ENCODE measurements around the gene FGD3.

- TF ChIP-seq EZH2 (IDR thresholded peaks at IDR 0.05; ENCODE audit: insufficient read depth, poor library complexity, severe bottlenecking) (no peak), EZH2phosphoT487 (IDR thresholded peaks at IDR 0.05; ENCODE audit: insufficient read depth, low read depth) (no peak)
These were observed 79.3 kb downstream of the FGD3 start for GRCh38 chr9:93026640-93027039.
